GM19035 (cell line): ENCODE results near the gene ARHGAP6.
A peak's percentile ranks its signal among the peaks of the same experiment; 100 is the strongest.
"Not testable (repeated sequence)": the region's sequence is repeated elsewhere in the genome, so short reads cannot be mapped to it uniquely, and the experiment has no call there.

Experiments
- ATAC-seq: cut with Tn5 transposase; IDR thresholded peaks from one replicate; pipeline ENCODE4 v1.9.1; 2021; ENCODE audit not compliant: unreplicated experiment

Gene ARHGAP6

GRCh38 chrX:11129534-11130105, 536.1 kb downstream of the ARHGAP6 start:
- no peak for ATAC-seq

GRCh38 chrX:11125060-11125459, 540.7 kb downstream of the ARHGAP6 start:
- no peak for ATAC-seq

- ATAC-seq, result no peak
Observed at GRCh38 chrX:11124112-11124511, 541.6 kb downstream of the ARHGAP6 start.

- ATAC-seq, result not testable (repeated sequence)
Observed at GRCh38 chrX:11123087-11123486, 542.6 kb downstream of the ARHGAP6 start.

GRCh38 chrX:11119313-11119943, 546.3 kb downstream of the ARHGAP6 start:
- no peak for ATAC-seq

GRCh38 chrX:11117745-11118144, 548.0 kb downstream of the ARHGAP6 start:
- no peak for ATAC-seq

- no peak for ATAC-seq
Observed at GRCh38 chrX:11113731-11114130, 552.0 kb downstream of the ARHGAP6 start.

- no peak for ATAC-seq
Observed at GRCh38 chrX:11111947-11112346, 553.8 kb downstream of the ARHGAP6 start.

- ATAC-seq, result peak; percentile 93
Observed at GRCh38 chrX:11111037-11111851, 554.5 kb downstream of the ARHGAP6 start, which contains the start of gene HCCS. TSS of gene HCCS (plus strand) at chrX:11111332. CDS start at chrX:11112061, 729 bp downstream.

- no peak for ATAC-seq
Observed at GRCh38 chrX:11109968-11110367, 555.8 kb downstream of the ARHGAP6 start.

GRCh38 chrX:11108253-11108941, 557.3 kb downstream of the ARHGAP6 start:
- no peak for ATAC-seq

- ATAC-seq, result no peak
Observed at GRCh38 chrX:11105080-11105479, 560.6 kb downstream of the ARHGAP6 start.

- ATAC-seq, result no peak
Observed at GRCh38 chrX:11103751-11104150, 562.0 kb downstream of the ARHGAP6 start.

GRCh38 chrX:11103006-11103405, 562.7 kb downstream of the ARHGAP6 start:
- ATAC-seq, result peak; percentile 55

- no peak for ATAC-seq
Observed at GRCh38 chrX:11100281-11101035, 565.3 kb downstream of the ARHGAP6 start.

GRCh38 chrX:11099465-11099864, 566.3 kb downstream of the ARHGAP6 start:
- ATAC-seq, result no peak

GRCh38 chrX:11097933-11098332, 567.8 kb downstream of the ARHGAP6 start:
- ATAC-seq, result no peak

- no peak for ATAC-seq
Observed at GRCh38 chrX:11089802-11090201, 575.9 kb downstream of the ARHGAP6 start.
